GM21576 (cell line): Measurements from ENCODE around the gene HSPB7.
"Not testable (repeated sequence)": the region's sequence is repeated elsewhere in the genome, so short reads cannot be mapped to it uniquely, and the experiment has no call there.

Experiments
- ATAC-seq: cut with Tn5 transposase; IDR thresholded peaks from one replicate; pipeline ENCODE4 v1.9.1; 2021; ENCODE audit warnings: mild to moderate bottlenecking, moderate library complexity; ENCODE audit not compliant: unreplicated experiment

The HSPB7 gene

DNA sequence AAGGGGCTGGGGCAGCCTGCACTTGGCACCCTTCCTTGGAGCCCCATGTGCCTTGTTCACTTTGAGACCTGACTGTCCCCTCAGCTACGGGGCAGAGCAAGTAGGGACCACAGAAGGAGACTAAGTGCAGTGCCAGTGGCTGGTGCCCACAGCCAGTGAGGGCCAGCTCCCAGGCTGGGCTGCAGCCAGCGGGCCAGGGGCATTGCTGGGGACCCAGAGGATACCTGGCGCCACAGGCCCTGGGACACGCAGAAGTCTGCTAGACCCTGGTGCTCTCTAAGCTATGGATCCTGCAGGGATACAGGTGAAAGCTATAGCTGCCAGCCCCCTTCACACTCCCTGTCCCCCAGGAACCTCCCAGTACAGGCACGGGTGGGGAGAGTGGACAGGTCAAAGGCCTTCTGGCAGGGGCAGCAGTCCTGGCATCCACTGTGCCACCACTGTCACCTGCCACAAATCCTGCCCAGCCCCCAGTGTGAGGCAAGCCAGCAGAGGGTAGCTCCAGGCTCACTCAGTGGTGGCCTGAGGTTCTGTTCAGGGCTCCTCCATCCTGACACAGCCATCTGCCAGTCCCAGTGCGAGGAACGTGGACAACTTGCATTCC lies 5.3 kb upstream of the HSPB7 start:
- ATAC-seq: no peak

DNA sequence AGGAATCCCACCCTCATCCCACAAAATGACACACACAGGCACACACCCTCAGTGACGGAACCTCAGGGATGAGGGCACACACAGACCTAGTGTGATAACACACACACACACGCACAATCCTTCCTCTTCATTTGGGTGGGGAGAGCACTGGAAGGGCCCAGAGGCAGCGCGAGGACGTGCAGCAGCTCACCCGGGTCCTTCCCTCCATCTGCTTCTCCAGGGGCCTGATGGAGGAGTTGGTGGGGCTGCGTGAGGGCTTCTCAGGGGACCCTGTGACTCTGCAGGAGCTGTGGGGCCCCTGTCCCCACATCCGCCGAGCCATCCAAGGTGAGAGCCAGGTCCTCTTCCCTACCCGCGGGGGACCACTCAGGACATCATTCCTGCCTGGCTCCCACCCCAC lies 4.5 kb upstream of the HSPB7 start:
- ATAC-seq: no peak

DNA sequence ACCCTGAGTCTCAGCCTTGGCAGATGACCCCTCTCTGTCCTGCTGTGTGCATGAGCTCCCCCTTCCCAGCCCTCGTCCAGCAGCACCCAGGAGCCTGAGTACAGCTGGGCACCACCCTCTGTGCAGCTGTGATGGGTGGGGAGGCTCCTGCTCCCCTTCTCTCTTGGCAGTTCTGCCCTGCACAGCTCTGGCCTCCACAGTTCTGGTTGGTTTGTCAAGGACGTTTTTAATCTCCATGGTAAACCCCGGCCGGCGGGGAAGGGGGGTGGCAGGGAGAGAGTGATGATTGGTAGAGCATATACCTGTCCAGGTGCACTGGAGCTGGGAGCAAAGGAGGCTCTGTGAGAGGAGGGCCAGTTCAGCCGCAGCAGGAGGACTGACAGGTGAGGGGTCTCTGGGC lies 3.8 kb upstream of the HSPB7 start, which contains the start of gene CLCNKA:
TSS of gene CLCNKA (plus strand) at position 356 of the 400 bp plus-strand sequence. CDS start 584 bp downstream, outside the sequence.
- no peak for ATAC-seq

DNA sequence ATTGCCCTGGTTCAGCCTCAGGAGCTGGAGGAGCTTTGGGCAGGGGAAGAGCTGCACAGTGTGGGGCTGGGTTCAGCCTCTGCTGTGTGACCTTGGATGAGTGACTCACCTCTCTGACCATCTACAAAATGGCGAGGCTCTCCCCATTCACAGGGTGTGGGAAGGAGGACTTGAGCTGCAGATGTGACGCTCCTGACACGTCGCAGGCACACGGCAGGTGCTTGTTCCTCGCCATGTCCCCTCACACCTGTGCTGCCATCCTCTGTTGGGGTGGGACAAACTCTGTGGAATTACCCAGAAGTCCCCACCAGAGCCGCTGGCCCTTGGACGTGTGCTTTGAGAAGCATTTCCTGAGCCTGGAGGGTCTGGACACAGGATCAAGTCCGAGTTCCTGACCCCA lies 3.0 kb upstream of the HSPB7 start:
- not testable (repeated sequence) for ATAC-seq

DNA sequence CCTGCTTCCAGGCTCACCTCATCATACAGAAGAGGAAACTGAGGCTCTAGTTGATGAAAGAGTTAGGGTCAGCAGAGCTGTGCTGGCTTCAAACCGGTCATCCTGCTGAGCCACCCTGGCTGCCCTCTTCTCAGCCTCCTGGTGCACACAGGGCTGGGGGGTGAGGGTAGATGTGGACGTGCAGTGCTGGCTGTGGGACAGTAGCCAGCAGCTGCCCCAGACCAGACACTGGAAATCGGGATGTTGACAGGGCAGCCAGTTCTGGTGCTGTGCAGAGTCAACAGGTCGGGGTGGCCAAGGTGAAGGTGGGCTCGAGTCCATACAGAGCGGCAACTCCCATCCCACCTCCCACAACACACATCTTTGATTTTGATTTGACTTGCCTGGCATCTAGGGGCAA lies 2.5 kb upstream of the HSPB7 start:
- no peak for ATAC-seq

DNA sequence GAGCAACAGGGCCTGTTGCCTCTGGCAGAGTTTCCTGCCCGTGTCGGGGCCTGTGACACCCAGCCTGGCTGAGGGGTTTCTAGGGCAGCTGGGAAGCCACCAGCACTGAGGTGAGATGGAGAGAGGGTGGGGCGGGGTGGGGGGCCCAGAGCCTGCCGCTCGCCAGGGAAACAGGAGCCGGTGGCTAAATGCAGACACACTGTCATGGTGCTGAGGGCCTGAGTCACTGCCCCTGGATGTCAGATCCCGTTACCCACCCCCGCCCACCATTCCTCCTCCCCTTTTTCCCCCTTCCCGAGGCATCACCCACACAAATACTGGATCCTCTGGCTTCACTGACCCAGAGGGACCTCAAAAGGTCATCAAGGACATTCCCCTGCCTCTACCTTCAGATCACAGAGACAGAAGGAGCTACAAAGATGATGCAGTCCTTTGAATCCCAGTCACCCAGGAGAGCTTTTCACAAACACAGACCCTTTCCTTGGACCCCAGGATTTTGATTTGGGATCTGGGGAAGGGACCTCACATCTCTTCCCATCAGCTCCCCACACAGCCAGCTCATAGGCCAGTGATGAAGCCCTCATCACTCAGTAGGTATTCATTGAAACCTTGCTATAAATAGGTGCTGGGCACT lies 1.9 kb upstream of the HSPB7 start:
- ATAC-seq: no peak

DNA sequence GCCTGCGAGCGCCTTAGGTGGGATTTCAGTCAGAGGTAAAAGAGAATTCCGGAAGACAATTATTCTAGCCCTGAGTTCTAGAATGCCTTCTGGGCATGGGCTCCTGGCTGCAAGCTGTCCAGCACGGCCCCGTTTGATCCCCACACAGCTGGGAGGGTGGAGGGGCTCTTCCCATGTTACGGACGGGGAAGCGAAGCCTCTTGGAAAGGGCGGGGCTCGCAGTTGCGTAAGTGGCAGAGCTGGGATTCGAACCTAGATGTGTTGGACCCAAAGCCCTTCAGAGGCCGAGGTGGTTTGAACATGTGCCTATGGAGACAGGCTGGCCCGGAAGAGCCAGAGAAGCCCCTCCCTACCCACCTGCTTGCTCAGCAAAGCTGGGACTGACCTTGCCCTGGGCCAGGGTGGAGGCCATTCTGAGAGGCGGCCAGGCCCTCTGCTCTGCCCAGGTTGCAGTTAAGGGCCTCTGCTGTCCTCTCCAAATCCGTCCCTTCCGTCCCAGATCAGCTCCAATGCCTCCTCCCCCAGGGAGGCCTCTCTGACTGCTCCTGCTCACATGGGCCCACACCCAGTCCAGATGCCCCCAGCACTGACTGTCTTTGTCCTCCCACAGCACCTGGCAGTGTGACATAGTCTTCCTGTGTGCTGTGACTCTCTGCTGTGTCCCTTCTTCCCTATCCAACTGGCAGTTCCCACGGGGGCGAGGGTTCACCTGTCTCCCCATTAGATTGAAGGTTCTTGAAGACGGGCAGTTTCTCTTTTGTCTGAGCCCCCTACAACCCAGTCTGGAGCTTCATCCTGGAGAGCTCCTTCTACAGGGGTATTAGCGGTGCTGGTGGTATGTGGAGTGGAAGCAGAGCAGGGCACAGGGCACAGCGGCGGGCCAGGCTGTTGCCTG lies 1.2 kb upstream of the HSPB7 start:
- no peak for ATAC-seq

DNA sequence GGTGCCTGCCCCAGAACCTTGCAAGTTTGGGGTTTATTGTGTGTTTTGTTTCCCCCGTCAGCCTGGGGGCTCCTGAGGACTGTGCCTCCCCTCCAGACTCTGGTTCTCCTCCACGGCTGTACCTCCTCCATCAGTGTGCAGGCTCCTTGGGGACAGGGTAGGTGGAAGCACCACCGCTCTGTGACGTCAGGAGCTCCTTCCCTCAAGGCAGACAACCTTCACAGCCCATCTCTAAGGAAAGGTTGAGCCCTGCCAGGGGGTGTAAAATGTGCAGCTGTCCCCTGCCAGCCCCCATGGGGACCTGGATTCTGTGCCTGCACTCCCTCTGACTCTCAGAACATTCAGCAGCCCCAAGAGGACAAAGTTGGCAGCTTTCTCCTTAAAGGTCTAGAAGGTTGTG lies 465 bp upstream of the HSPB7 start:
- no peak for ATAC-seq

DNA sequence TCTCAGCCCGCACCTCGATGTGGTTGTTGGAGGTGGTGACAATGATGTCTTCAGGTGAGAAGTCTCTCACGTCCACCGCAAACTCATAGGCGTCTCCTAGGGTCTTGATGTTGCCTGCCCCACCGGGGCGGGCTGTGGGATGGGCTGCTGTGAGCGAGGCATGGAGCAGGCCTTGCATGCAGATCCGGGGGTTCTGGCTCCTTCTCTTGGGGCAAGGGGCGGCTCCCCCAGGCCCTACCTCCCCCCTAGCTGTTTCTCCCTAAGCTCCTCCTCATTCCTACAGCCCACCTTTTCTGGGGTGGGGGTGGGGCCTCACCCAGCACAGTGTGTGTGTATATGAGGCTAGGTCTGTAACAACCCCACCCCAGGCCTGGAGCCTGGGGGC lies 775 bp downstream of the HSPB7 start:
- no peak for ATAC-seq

DNA sequence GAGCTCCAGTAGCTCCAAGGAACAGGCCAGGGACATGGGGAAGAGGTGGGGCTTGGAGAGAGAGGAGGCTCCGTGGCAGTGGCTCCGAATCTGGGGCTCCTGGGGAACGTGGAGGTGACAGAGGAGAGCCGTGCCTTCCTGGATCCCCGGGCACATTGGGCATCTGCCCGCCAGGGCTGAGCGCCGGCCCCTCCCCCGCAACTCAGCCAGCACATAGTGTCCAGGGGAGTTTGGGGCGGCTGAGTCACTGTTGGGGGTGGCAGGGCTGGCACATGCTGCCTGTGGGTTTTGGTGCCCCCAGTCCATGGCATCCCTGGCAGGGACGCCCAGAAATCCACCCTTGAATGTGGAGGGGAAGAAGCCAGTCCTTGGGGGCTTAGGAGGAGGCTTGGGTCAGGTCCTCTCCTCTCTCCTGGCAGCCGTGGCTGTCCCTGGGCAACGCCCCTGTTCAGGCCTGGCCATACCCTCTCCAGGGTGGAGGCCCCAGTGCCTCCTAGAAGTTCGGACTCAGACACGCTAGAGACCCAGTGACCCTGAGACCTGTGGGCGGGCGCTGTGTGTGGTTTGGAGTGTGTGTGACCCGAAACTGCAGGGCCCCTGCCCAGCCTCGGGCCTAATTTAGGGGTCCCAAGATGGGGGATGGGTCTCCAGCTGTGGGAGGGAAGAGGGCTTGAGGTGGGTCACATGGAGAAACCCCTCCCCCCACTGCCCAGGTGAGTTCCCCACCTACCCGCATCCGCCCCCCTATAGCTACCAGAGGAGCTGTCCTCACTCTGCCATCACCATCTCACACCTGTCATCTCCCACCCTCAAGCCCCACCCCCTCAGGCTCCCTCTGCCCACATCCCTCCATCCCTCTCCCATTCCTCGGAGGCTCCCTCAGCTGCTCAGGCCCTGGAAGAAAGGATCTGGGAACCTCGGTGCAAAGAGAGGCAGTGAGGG lies 1.6 kb downstream of the HSPB7 start:
- ATAC-seq: no peak

DNA sequence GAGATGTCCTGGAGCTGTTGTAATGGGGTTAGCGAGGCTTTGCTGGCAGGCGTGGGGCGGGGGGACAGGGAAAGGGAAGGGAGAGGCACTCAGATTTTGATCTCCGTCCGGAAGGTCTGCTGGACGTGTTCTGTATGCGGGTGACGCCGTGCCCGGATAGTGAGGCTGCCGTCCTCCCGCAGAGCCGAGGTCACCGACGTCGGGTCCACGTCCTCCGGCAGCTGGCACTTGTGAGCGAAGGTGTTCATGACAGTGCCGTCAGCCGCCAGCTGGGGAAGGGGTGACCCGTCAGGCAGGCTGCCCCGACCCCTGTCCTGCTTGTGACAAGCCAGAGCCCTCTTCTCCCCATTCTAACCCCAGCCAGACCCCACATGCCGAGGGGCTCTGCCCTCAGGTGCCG lies 2.4 kb downstream of the HSPB7 start:
- no peak for ATAC-seq

DNA sequence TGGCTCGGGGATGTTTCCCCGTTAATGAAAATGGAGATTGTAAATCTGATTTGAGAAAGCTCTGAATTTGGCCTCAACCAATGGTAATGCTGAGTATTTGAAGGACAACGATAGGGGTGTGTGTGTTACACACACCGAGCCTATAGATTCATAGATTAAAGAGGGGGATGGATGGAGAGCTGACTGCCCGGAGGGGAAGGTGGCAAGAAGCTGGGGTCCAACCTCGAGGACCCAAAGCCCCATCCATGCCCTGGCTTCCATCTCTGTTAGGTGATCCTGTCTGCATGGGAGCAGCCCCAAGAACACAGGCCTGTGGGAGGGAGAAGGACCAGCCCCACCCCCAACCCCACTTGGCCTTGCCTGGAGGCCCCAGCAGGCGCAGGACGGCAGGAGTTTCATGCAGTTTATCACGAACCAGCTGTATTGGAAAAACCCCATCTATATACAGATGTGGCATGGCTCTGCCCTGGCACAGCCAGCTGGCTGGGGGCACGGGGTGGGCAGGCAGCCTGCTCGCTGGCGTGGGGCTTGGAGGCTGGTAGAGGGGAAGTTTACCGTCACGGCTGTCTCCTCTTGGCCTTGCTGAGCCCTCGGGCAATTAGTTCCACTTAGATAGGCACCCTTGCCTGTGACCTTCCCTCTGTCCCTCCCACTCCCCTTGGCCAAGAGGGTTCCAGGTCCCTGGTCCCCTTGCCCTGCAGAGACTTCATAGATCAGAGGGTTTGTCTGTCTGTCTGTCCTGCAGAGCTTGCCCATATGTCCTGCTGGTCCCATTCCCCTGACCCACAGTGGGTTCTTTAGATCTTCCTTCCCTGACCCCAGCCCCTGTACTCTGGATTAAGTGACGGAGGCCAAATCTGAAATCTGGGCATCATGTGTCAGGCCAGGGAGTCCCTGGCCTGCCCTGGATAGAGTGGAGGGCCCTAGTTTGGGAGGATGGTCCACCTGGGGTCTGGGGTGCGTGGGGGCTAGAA lies 3.0 kb downstream of the HSPB7 start:
- no peak for ATAC-seq

DNA sequence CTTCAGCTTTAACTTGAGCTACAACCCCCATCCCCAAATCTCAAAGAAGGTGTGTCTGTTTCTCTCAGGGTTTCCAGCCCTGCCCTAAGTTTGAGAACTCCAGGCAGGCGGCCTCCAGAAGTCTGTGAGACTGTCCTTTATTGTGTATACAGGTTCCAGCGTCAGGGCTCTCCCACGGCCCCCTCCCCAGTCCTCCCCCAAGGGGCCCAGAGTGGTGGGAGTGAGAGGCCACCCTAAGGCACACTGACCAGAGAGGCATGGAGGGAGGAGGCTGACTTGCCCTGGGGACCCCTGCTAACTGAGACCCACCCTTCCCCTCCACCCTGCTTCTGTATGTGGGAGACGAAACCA lies 4.0 kb downstream of the HSPB7 start:
- no peak for ATAC-seq

DNA sequence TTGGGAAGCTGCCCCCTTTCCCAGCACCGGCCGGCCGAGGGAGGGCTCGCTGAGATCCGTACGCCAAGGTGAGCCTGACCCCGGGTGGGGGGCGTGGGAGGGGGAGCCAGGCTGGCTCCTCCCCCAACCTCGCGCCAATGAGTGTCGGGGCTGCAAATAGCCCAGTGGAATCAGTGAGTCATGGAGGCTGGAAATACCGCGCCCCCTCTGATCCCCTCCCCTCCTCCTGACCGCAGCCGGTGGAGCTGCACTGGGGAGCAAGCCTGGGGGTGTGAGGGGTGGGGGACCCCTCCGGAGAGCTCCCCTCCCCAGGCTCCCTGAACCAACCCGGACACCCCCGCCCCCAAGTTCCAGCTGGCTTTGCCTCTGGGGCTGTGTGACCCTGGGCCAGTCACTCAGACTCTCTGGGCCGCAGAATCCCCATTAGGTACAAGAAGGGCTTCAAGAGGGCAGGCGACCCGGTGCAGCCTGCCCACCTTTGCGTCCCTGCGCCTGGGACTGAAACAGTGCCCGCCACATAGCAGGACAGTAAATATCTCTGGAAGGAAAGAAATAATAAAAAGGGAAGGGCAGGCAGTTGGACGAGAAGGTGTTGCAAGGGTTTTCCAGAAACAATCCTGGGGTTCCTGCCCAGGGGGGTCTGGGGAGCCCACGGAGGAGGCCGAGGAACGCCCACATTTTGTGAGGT lies 4.5 kb downstream of the HSPB7 start:
- no peak for ATAC-seq

DNA sequence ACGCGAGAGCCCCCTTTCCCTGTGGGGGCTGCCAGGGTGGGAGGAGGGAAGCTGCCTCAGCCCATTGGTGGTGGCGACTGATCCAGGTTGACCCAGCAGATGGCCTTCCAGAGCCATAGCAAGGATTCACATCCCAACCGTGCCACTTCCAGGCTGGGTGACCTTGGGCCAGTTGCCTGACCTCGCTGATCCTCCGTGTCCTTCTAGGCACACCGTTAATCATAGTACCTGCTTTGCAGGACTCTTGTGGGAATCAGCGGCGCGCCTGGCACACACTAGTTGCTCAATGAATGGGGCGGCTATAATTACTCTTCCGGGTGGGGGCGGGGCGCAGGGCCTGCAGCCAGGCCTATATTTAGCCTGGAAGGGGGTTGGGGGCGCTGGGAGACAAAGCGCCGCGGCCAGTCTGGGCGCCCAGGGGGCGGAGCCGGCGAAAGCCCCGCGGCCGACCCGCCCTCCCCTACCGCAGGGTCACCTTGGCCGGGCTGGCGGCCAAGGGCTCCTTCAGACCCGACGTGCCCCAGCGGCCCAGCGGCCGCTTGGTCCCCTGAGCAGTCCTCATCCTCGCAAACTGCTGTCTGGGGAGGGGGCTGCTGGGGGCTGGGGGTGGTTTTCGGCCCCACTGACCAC lies 5.1 kb downstream of the HSPB7 start:
- ATAC-seq: no peak

DNA sequence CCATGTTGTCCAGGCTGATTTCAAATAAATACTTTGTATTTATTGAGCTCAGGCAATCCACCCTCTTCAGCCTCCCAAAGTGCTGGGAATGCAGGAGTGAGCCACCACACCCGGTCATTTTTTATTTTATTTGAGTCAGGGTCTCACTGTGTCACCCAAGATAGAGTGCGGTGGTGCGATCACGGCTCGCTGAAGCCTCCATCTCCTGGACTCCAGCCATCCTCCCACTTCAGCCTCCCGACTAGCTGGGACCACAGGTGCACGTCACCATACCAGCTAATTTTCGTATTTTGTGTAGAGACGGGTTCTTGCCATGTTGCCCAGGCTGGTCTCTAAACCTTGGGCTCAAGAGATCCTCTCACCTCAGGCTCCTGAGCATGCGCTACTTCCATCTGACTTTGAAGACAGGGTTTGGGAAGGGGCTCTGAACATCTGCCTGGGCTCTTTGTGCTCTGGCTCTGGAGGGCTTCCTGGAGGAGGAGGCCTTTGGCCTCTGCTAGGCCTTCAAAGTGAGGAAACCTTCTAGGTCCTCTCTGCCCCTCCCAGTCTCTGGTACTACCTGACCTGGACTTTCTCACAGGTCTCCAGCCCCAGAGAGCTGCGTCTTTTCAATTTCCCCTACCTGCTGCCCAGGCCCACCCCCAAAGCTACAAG lies 5.8 kb downstream of the HSPB7 start:
- no peak for ATAC-seq

DNA sequence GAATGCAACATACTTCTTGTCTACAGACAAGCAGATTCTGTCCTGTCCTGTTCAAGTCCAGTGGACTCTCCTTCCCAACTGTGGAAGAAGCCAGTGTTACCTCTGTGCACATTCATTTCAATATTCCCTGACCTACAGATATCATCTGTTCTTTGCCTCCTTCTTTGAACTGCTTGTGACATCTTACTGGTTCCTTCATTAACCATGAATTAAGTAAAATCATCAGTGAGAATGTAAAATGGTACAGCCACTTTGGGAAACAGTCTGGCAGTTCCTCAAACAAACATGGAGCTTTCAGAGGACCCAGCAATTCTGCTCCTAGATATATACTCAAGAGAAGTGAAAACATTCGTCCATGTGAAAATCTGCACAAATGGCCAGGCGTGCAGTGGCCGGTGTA lies 7.0 kb downstream of the HSPB7 start:
- ATAC-seq: no peak

DNA sequence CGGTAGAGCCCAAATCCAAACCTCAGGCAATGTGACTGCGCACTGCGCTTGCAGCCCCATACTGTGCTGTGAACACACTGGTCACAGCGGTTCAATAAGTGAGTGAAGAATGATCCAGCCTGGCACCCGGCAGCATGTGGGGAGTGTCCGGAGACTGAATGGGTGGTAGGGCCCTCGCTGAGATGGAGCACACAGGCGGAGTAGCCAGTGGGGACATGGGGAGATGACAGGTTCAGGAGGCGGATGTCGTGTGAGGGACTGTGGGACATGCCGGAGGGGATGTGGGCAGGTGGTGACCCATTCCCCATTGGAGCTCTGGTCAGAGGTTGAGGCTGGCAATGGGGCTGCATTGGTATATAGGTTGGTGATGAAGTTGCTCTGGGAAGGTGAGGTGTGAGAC lies 8.2 kb downstream of the HSPB7 start:
- no peak for ATAC-seq
